Progenitor cell of endocrine pancreas (in vitro differentiated cells): ENCODE results near the gene SSNA1. TPM values are rescaled to one million over a fixed set of nuclear protein-coding genes. Genes with fewer than 3 reads are reported as not detected.
A peak's percentile ranks its signal among the peaks of the same experiment; 100 is the strongest.

Experiments
- DNase-seq: peaks from one replicate; pipeline ENCODE4 v3.0.0; 2021; ENCODE audit warnings: low spot score; ENCODE audit not compliant: unreplicated experiment
- H3K27ac Mint-ChIP-seq: 2 replicates; pipeline ENCODE4 v1.8.0; 2021; ENCODE audit warnings: mild to moderate bottlenecking, moderate library complexity, mixed read lengths
- H3K27me3 Mint-ChIP-seq: 2 replicates; pipeline ENCODE4 v1.8.0; 2021; ENCODE audit warnings: mixed read lengths
- H3K36me3 Mint-ChIP-seq: 2 replicates; pipeline ENCODE4 v1.8.0; 2022; ENCODE audit warnings: mixed read lengths; ENCODE audit not compliant: insufficient read depth
- H3K4me1 Mint-ChIP-seq: 2 replicates; pipeline ENCODE4 v1.8.0; 2021; ENCODE audit warnings: low read depth, mixed read lengths
- H3K4me3 Mint-ChIP-seq: 2 replicates; pipeline ENCODE4 v1.8.0; 2021; ENCODE audit warnings: low read depth, mild to moderate bottlenecking, moderate library complexity, mixed read lengths
- H3K9me3 Mint-ChIP-seq: 2 replicates; pipeline ENCODE4 v1.8.0; 2021; ENCODE audit warnings: low read depth, mixed read lengths
- total RNA-seq: library from RNA; stranded (reverse); gene quantifications from 2 replicates; pipeline ENCODE4 v1.2.1, GENCODE V29; 2021
- TF ChIP-seq, protein P1 (sequence below): fragments of 200-600 bp; sonication (generic); IDR thresholded peaks from one replicate; pipeline ENCODE4 v1.5.0; 2021; ENCODE audit warnings: antibody characterized with exemption, mild to moderate bottlenecking; ENCODE audit not compliant: unreplicated experiment

The SSNA1 gene
- total RNA-seq, 1 donor from 2014 or later = 52.5 TPM

DNA sequence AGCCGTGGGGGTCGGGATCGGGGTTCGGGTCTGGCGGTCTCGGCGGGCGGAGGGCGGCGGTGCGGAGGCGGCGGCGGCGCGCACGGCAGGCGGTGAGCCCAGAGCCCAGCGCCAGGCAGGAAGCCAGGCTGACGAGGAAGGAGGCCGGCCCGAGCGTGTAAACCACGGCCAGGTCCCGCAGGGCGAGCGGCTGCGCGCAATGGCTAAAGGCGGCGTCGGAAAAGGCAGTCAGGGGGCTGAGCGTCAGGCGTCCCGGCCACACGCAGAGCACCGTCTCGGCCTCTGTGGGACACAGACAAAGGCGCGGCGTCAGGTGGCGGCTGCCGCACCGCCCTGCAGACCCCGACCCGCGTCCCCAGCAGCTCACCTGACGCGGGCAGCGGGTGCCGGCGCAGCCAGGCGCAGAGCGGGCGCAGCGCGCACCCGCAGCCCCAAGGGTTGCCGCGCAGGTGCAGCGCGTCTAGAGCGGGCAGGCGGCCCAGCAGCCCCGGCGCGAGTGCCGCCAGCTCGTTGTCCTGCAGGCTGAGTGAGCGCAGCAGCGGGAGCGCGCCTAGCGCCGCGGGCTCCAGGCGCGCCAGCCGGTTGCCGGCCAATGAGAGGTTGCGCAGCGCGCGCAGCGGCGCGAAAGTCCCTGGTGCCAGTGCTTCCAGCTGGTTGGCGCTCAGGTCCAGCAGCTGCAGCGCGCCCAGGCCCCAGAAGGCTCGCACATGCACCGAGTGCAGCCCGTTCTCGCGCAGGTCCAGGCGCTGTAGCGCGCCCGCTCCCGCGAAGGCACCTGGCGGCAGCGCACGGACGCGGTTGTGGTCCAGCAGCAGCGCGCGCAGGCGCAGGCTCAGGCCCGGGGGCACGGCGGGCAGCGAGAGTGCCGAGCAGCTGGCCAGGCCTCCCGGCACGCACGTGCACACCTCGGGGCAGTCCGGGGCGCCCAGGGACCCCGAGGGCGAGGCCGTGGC lies 19.3 kb upstream of the SSNA1 start:
- Mint-ChIP-seq H3K36me3 (no peaks in the 10 kb centered on the region), H3K9me3 (no peaks in the 10 kb centered on the region), H3K4me3 (peak overlapping the region; percentile 55), H3K27ac (no peak overlapping the region), H3K4me1 (no peaks in the 10 kb centered on the region), H3K27me3 (peaks cover 37% of the 10 kb centered on the region)
- TF ChIP-seq, protein P1, sequence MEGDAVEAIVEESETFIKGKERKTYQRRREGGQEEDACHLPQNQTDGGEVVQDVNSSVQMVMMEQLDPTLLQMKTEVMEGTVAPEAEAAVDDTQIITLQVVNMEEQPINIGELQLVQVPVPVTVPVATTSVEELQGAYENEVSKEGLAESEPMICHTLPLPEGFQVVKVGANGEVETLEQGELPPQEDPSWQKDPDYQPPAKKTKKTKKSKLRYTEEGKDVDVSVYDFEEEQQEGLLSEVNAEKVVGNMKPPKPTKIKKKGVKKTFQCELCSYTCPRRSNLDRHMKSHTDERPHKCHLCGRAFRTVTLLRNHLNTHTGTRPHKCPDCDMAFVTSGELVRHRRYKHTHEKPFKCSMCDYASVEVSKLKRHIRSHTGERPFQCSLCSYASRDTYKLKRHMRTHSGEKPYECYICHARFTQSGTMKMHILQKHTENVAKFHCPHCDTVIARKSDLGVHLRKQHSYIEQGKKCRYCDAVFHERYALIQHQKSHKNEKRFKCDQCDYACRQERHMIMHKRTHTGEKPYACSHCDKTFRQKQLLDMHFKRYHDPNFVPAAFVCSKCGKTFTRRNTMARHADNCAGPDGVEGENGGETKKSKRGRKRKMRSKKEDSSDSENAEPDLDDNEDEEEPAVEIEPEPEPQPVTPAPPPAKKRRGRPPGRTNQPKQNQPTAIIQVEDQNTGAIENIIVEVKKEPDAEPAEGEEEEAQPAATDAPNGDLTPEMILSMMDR = no peak
- DNase-seq = peak; percentile 49

DNA sequence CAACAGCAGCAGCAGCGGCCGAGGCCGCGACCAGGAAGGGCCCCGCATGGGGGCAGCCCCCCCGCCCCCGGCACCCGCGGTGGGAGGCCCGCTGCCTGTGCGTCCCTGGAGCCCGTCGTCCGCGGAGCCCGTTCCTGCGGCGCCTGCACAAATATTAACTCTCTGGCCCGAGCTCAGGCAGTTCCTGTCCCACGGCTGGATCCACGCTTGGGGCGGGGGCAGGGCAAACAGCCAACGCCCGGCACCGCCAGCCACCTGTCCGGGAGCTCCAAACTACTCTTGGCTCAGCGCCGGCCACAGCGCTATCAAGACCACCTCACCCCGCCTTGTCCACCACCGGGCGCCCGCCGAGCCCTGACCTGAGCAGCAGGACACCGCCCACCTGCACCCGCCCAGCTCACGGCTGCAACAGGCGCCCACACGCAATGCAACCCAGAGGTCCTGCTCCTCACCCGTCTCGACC lies 18.5 kb upstream of the SSNA1 start, which contains the start of gene LRRC26:
TSS of gene LRRC26 (minus strand) at position 156 of the 463 bp plus-strand sequence. CDS start at position 48, 108 bp downstream.
- TF ChIP-seq, protein P1 = no peak
- Mint-ChIP-seq H3K4me1 (no peaks in the 10 kb centered on the region), H3K27me3 (peaks cover 32% of the 10 kb centered on the region), H3K27ac (no peak within 1 kb of the TSS), H3K9me3 (no peaks in the 10 kb centered on the region), H3K4me3 (peak within 1 kb of the TSS; percentile 55), H3K36me3 (no peaks in the 10 kb centered on the region)
- no peak for DNase-seq

DNA sequence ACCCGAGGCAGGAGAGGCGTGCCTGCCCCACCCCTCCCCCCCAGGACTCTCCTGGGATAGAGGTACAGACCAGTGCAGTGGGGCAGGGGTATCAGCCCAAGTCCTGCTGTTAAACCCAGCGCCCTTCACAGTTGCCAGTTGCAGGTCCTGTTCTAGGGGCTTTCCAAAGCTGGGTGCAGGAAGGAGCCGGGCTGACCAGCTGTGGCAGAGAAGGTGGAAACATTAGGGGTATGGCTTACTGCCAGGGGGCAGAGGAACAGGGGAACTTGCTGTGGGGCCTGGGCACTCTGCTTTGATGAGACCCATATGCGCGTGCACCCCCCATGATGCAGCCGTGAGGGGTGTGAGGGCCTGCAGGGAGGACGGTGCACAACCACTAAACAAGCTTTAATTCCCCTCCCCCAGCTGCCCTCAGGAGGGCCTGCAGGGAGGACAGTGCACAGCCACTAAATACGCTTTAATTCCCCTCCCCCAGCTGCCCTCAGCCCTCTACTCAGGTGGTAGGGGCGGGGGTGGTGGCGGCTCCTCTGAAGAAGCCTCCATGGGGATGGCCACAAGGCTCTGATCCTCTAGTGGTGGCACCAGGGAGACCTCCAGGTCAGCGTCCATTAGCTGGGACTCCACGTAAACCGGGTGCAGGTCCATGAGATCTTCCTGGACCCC lies 17.9 kb upstream of the SSNA1 start:
- Mint-ChIP-seq H3K9me3 (no peaks in the 10 kb centered on the region), H3K27ac (no peak overlapping the region), H3K27me3 (peaks cover 25% of the 10 kb centered on the region), H3K4me3 (no peak overlapping the region), H3K36me3 (no peaks in the 10 kb centered on the region), H3K4me1 (no peaks in the 10 kb centered on the region)
- DNase-seq = no peak
- TF ChIP-seq, protein P1 = no peak

DNA sequence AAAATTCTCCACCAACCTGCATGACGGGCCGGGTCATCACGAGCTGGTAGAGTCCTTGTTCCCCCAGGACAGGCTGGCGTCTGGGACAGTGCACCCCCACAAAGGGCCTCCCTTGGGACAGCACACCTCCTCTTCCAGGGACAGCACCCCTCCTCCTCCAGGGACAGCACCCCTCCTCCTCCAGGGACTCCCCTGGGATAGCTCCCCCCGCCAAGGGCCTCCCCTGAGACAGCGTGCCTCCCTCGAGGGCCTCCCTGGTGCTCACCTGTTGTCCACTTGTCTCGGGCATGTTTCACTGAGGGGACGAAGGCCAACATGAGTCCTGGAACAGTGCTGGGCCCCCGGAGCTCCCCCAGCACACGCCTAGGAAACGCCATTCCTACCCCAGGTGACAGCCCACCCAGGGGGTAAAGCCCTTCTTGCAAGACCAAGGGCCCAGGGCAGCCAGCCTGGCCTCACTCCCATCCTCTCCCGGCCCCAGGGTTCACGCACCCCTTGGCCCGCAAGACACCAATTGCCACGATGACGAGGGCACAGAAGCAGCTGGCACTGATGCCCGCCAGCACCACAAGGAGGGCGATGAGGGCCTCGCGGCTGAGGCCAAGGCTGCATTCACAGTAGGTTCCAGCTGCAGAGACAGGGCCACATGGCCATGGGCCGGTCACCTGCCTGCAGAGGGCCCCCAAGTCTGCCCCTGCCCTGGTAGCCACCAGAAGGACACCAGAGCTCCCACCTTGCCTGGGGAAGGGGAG lies 17.2 kb upstream of the SSNA1 start:
- TF ChIP-seq, protein P1 = no peak
- no peak for DNase-seq
- Mint-ChIP-seq H3K36me3 (no peaks in the 10 kb centered on the region), H3K4me3 (no peak overlapping the region), H3K9me3 (no peaks in the 10 kb centered on the region), H3K4me1 (no peaks in the 10 kb centered on the region), H3K27me3 (peaks cover 25% of the 10 kb centered on the region), H3K27ac (no peak overlapping the region)
